Osteocyte (in vitro differentiated cells): ENCODE results near the gene ENG. TPM values are rescaled to one million over a fixed set of nuclear protein-coding genes. Genes with fewer than 3 reads are reported as not detected.

Experiments used
- DNase-seq: peaks from one replicate; pipeline ENCODE4 v3.0.0; 2021; ENCODE audit warnings: mixed read lengths; ENCODE audit not compliant: unreplicated experiment; ENCODE audit errors: extremely low spot score
- H3K27ac Mint-ChIP-seq: one replicate; pipeline ENCODE4 v1.8.0; 2021; ENCODE audit warnings: mild to moderate bottlenecking, mixed read lengths; ENCODE audit not compliant: unreplicated experiment
- H3K27me3 Mint-ChIP-seq: one replicate; pipeline ENCODE4 v1.8.0; 2021; ENCODE audit warnings: mixed read lengths; ENCODE audit not compliant: unreplicated experiment
- H3K36me3 Mint-ChIP-seq: one replicate; pipeline ENCODE4 v1.8.0; 2021; ENCODE audit warnings: mixed read lengths; ENCODE audit not compliant: unreplicated experiment
- H3K4me1 Mint-ChIP-seq: one replicate; pipeline ENCODE4 v1.8.0; 2021; ENCODE audit warnings: mixed read lengths; ENCODE audit not compliant: unreplicated experiment
- H3K4me3 Mint-ChIP-seq: one replicate; pipeline ENCODE4 v1.8.0; 2021; ENCODE audit warnings: mild to moderate bottlenecking, moderate library complexity, mixed read lengths; ENCODE audit not compliant: unreplicated experiment
- H3K9me3 Mint-ChIP-seq: one replicate; pipeline ENCODE4 v1.8.0; 2021; ENCODE audit warnings: mixed read lengths; ENCODE audit not compliant: unreplicated experiment
- total RNA-seq: library from RNA; stranded (reverse); gene quantifications from 2 replicates; pipeline ENCODE4 v1.2.1, GENCODE V29; 2021
- TF ChIP-seq, protein P1 (sequence below): fragments of 200-600 bp; sonication (generic); IDR thresholded peaks from 2 replicates; pipeline ENCODE4 v1.5.0; 2021; ENCODE audit warnings: antibody characterized with exemption, mild to moderate bottlenecking, moderate library complexity

The ENG gene
- total RNA-seq, 1 donor from 2014 or later = 143 TPM

DNA sequence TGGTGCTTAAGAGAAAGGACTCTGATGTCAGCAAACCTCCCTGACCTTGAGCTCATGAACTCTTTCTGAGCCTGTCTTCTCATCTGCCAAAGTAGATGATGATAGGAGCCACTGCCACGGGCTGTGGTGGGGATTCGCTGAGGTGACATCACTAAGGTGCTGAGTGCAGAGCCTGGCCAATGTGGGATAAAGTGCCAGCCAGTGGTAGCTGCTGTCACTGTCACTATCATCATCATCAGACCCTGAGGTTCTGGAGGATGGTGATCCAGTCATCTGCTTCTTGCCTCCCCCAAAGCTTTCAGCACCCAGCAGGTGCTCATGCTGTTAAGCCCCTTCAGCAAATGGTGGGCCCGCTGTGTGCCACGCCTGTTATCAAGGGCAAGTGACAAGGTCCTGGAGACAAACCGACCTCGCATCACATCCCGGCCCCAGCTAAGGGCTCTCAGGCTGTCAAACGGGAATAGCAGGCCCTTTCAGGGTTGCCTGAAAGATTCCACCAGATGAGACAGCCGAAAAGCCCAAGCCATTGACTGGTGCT is 45.4 kb downstream of the ENG start:
- Mint-ChIP-seq H3K27ac (no peak overlapping the region), H3K27me3 (no peaks in the 10 kb centered on the region), H3K4me3 (no peak overlapping the region), H3K9me3 (no peaks in the 10 kb centered on the region), H3K36me3 (peaks cover 13% of the 10 kb centered on the region), H3K4me1 (peaks cover 11% of the 10 kb centered on the region)
- TF ChIP-seq, protein P1, sequence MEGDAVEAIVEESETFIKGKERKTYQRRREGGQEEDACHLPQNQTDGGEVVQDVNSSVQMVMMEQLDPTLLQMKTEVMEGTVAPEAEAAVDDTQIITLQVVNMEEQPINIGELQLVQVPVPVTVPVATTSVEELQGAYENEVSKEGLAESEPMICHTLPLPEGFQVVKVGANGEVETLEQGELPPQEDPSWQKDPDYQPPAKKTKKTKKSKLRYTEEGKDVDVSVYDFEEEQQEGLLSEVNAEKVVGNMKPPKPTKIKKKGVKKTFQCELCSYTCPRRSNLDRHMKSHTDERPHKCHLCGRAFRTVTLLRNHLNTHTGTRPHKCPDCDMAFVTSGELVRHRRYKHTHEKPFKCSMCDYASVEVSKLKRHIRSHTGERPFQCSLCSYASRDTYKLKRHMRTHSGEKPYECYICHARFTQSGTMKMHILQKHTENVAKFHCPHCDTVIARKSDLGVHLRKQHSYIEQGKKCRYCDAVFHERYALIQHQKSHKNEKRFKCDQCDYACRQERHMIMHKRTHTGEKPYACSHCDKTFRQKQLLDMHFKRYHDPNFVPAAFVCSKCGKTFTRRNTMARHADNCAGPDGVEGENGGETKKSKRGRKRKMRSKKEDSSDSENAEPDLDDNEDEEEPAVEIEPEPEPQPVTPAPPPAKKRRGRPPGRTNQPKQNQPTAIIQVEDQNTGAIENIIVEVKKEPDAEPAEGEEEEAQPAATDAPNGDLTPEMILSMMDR = no peak
- no peak for DNase-seq

DNA sequence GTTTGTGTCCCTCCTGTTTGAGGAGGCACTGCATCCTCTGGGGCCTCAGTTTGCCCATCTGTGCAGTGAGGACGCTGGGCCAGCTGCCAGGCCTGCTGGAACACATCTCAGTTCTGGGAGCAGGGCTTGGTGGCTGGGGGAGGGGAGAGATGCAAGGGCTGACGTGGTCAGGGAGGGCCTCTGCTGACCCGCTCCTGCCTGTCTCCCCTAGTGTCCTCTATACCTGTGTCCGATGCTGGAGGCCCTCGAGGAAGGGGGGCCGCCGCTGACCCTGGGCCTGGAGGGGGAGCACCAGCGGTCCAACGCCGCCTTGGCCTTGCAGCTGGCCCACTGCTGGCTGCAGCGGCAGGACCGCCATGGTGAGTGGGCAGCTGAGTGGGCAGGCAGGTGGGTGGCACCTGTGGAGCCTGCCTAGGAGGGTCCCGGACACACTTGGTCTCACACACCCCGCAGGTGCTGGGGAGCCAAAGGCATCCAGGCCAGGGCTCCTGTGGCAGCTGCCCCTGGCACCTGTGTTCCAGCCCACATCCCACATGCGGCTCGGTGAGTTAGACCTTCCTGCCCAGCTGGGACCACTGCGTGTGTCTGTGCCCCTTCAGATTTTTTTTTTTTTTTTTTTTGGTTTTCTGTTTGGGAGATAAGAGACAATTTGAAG is 46.0 kb downstream of the ENG start:
- no peak for DNase-seq
- H3K27me3 Mint-ChIP-seq = no peaks in the 10 kb centered on the region
- H3K27ac Mint-ChIP-seq = no peak overlapping the region
- peaks cover 13% of the 10 kb centered on the region for H3K36me3 Mint-ChIP-seq
- H3K9me3 Mint-ChIP-seq = no peaks in the 10 kb centered on the region
- peaks cover 16% of the 10 kb centered on the region for H3K4me1 Mint-ChIP-seq
- TF ChIP-seq, protein P1 = no peak
- no peak overlapping the region for H3K4me3 Mint-ChIP-seq

DNA sequence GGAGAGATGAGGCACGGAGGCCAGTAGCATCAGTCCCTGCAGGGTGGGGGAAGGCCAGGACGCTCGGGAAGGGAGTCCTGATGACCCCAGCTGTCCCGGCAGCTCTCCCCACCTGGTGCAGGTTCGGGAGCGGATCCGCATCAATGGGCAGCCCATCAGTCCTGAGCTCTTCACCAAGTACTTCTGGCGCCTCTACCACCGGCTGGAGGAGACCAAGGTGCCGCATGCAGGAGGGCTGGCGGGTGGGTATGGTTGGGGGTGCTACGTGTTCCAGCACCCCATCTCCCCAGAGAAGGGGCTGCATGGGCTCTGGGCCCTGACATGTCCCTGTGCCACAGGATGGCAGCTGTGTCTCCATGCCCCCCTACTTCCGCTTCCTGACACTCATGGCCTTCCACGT is 47.6 kb downstream of the ENG start:
- Mint-ChIP-seq H3K4me1 (peaks cover 25% of the 10 kb centered on the region), H3K27me3 (no peaks in the 10 kb centered on the region), H3K4me3 (no peak overlapping the region), H3K27ac (no peak overlapping the region), H3K9me3 (no peaks in the 10 kb centered on the region), H3K36me3 (peaks cover 13% of the 10 kb centered on the region)
- DNase-seq = no peak
- TF ChIP-seq, protein P1 = no peak

DNA sequence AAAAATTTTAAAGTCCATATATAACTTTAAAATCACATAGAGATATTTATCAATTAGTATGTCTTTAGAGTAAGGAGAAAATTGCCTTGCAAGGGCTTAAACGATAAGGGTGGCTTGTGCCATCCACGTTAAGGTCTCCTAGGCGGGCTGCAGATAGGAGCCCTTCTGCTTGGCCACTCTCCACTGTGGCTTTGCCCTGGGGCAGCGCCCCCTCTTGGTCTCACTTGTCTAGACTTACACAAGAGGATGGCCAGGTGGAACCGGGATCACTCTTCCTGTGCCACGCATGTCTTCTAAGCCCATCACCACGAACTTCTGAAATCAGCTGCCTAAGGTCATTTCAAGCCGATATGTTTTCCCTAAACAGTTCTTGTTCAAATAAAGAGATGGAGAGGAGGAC is 48.8 kb downstream of the ENG start:
- Mint-ChIP-seq H3K27me3 (no peaks in the 10 kb centered on the region), H3K27ac (no peak overlapping the region), H3K4me3 (no peak overlapping the region), H3K4me1 (peaks cover 28% of the 10 kb centered on the region), H3K9me3 (no peaks in the 10 kb centered on the region), H3K36me3 (peaks cover 13% of the 10 kb centered on the region)
- TF ChIP-seq, protein P1 = peak; percentile 49
- no peak for DNase-seq

DNA sequence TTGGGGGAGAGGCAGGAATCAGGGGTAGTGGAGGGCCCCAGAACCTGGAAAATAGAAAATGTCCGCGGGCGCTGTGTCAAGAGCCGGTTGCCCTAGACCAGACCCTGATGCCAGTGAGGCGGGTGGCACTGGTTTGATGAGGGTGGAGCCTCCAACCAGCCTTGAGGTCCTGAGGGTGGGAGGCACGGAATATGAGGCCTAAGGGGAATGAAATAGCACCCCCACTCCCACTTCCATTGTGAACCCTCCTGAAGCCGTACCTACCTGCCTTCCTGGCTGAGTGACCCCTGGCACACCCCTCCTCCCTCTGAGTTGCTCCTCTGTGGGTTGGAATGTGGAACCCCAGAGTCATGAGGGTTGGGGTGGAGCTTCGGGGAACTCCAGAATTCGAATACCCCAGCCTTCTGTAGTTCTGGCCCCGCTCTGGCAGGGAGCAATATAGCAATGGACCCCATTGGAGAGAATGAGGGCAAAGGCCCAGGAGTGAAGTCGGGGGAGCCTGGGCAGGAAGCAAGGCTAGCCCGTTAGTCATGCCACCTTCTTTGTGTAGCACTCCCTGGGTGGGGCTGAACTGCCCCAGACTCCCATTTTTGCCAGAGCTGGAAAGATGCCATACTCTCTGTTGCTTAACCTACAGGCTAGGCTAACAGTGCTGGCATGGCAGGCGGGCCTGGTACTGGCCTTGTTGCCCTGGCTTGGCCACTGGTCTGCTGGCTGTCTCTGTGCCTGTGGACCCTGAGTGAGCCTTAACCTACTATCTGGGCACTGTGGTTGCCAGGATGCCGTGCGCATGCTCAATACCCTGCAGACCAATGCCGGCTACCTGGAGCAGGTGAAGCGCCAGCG is 50.7 kb downstream of the ENG start:
- no peaks in the 10 kb centered on the region for H3K9me3 Mint-ChIP-seq
- no peak for DNase-seq
- H3K36me3 Mint-ChIP-seq = peaks cover 11% of the 10 kb centered on the region

More for the DNA sequence above, 50.7 kb downstream of the ENG start:
- Mint-ChIP-seq H3K4me3 (peak overlapping the region; percentile 93), H3K27ac (peak overlapping the region; percentile 96), H3K27me3 (no peaks in the 10 kb centered on the region), H3K4me1 (peaks cover 28% of the 10 kb centered on the region)
- TF ChIP-seq, protein P1 = no peak
